Bronchial epithelial cell (primary cell): ENCODE measurements around the gene ZCCHC3. TPM values are rescaled to one million over a fixed set of nuclear protein-coding genes. Genes with fewer than 3 reads are reported as not detected.

Source experiments
- DNase-seq: peaks from one replicate; pipeline ENCODE4 v3.0.0-alpha.2; 2010; ENCODE audit warnings: low read depth
- FAIRE-seq: peaks from 2 replicates; lab custom pipeline; 2011; peaks lifted over from hg19 to GRCh38; lab: Jason Lieb, UNC
- H3K27me3 ChIP-seq: 2 replicates; pipeline ENCODE4 v1.5.1; 2011; ENCODE audit warnings: low read length; ENCODE audit not compliant: control insufficient read depth, insufficient read depth
- H3K36me3 ChIP-seq: 2 replicates; pipeline ENCODE4 v1.5.1; 2011; ENCODE audit warnings: low read length; ENCODE audit not compliant: control insufficient read depth, insufficient read depth
- H3K4me3 ChIP-seq: 2 replicates; pipeline ENCODE4 v1.5.1; 2011; ENCODE audit warnings: mild to moderate bottlenecking, low read depth, low read length, control low read depth
- total RNA-seq: library from RNA; depleted of rRNA; stranded (reverse); fragments of >200 nt; gene quantifications from 2 replicates; pipeline ENCODE4 v1.2.1, GENCODE V29; 2014
- TF ChIP-seq, protein P1 (sequence below): IDR thresholded peaks from 2 replicates; pipeline ENCODE4 v1.5.1; 2011; ENCODE audit warnings: mild to moderate bottlenecking, moderate library complexity, low read length, control low read depth, inconsistent platforms; ENCODE audit not compliant: insufficient read depth, severe bottlenecking

The ZCCHC3 gene
- total RNA-seq, 1 donor from 2014 or later = 9.7 TPM

DNA sequence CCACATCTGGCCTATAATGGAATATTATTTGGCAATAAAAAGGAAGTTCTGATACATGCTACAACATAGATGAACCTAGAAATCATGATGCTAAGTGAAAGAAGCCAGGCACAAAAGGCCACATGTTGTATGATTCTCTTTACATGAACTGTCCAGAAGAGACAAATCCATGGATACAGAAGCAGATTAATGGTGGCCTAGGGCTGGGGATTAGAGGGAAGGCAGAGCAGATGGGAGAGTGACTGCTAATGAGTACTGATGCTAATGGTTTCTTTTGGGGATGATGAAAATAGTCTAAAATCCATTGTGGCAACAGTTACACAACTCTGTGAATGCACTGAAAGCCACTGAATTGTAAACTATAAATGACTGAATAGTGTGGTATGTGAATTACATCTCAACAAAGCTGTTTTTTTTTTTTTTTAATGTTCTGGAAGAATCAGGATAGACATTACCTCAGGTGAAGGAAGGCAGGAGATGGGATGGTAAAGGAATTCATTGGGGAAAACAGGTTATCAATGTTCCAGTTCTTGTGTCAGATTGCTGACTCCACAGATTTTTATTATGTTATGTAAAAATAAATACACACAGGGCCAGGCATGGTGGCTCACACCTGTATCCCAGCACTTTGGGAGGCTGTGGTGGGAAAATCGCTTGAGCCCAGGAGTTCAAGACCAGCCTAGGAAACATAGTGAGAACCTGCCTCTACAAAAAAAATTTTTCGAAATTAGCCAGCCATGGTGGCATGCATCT lies 19.1 kb downstream of the ZCCHC3 start:
- DNase-seq (no peak), FAIRE-seq (no peak)
- no peak overlapping the region for H3K4me3 ChIP-seq
- H3K36me3 ChIP-seq = no peaks in the 10 kb centered on the region
- TF ChIP-seq, protein P1, sequence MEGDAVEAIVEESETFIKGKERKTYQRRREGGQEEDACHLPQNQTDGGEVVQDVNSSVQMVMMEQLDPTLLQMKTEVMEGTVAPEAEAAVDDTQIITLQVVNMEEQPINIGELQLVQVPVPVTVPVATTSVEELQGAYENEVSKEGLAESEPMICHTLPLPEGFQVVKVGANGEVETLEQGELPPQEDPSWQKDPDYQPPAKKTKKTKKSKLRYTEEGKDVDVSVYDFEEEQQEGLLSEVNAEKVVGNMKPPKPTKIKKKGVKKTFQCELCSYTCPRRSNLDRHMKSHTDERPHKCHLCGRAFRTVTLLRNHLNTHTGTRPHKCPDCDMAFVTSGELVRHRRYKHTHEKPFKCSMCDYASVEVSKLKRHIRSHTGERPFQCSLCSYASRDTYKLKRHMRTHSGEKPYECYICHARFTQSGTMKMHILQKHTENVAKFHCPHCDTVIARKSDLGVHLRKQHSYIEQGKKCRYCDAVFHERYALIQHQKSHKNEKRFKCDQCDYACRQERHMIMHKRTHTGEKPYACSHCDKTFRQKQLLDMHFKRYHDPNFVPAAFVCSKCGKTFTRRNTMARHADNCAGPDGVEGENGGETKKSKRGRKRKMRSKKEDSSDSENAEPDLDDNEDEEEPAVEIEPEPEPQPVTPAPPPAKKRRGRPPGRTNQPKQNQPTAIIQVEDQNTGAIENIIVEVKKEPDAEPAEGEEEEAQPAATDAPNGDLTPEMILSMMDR = no peak
- no peaks in the 10 kb centered on the region for H3K27me3 ChIP-seq

DNA sequence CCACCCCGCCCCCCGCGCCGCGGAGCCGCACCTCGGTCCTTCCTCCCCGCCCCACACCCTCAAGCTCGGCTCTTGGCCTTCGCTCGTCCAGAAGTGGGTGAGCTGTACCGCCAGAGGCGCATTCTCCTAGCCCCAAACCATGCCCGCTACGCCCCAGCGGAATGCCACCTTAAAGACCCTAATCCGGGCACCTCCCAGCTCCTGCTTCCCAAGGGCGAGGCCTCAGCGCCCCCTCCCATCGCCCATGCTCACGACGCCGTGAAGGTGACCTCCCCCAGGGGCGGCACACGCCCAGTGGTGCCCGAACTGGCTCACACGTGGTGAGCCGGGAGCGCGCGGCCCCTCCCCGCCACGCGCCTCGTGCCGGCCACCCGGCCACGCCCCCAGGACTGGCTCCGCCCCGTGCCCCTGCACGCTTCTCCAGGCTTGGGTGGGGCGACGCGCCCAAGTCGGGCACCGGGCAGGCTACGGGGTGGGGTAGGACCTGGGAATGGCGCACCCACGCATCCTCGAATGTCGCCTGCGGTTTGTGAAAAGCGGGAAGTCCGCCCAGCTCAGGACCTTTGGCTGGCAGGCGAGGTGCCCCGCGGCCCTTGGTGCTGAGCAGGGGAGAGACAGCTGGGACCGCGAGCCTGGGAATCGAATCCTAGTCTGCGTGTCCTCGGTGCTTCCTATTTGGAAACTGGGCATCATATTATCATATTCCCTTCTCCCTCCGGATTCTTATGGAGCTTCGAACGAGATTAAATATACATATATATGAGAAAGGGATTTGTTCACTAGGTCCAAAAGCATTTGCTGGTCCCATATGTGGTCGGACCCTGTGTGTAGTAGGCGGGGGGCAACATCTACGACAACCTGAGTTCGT lies 27.0 kb downstream of the ZCCHC3 start:
- no peaks in the 10 kb centered on the region for H3K36me3 ChIP-seq
- peak overlapping the region; percentile 67 for H3K4me3 ChIP-seq
- FAIRE-seq = no peak
- peak; percentile 69 for DNase-seq
- no peaks in the 10 kb centered on the region for H3K27me3 ChIP-seq
- TF ChIP-seq, protein P1 = peak; percentile 47

DNA sequence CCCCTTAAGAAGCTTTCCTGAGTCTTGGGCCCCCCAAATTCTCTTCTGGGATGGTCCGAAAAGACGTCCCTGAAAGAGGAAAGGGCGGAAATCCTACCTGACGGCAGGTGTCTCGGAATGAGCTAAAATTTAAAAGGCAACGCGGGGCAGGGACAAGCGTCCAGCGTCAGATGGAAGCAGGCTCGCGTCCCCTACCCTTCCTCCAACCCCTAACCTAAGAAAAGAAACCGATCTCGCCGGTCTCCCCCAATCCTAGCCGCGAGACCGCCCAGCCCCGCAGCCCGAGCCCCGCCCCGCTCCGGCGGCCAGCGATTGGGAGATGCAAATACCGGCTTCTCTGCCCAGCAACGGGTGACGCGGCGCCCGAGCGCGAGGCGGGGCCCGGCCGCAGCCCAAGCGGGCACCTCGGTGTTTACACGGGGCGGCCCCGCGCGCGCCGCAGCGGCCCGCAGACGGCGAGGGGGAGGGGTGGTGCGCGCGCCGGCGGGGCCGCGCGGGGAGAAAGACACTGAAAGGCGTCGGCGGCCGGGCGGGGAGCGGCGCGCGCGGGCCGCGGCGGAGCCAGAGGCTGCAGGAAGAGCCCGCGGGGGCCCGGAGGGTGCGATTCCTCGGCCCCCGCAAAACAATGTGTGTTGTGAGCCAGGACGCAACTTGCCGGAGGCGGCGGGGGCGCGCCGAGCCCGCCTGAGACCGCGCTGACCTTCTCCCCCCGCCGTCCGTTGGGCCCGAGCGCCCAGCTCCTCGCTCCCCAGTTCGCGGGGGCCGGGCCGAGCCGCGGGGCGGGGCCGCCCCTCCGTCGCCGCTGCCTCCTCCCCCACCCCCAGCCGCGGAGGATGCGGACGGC lies 27.9 kb downstream of the ZCCHC3 start, which contains the start of gene SOX12:
SOX12 (plus strand) TSS at position 508 of the 844 bp plus-strand sequence. CDS start 373 bp downstream, outside the sequence.
- TF ChIP-seq, protein P1 = no peak
- DNase-seq = peak; percentile 72
- no peak for FAIRE-seq

DNA sequence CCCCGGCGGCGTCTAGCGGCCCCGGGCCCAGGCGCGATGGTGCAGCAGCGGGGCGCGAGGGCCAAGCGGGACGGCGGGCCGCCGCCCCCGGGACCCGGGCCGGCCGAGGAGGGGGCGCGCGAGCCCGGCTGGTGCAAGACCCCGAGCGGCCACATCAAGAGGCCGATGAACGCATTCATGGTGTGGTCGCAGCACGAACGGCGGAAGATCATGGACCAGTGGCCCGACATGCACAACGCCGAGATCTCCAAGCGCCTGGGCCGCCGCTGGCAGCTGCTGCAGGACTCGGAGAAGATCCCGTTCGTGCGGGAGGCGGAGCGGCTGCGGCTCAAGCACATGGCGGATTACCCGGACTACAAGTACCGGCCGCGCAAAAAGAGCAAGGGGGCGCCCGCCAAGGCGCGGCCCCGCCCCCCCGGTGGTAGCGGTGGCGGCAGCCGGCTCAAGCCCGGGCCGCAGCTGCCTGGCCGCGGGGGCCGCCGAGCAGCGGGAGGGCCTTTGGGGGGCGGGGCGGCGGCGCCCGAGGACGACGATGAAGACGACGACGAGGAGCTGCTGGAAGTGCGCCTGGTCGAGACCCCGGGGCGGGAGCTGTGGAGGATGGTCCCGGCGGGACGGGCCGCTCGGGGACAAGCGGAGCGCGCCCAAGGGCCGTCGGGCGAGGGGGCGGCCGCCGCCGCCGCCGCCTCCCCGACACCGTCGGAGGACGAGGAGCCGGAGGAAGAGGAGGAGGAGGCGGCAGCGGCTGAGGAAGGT lies 28.7 kb downstream of the ZCCHC3 start:
- DNase-seq = no peak
- Histone ChIP-seq H3K36me3 (no peaks in the 10 kb centered on the region), H3K27me3 (no peaks in the 10 kb centered on the region), H3K4me3 (peak overlapping the region; percentile 67)
- TF ChIP-seq, protein P1 = no peak
- FAIRE-seq = no peak

More for the DNA sequence above, 27.9 kb downstream of the ZCCHC3 start, which contains the start of gene SOX12:
- Histone ChIP-seq H3K4me3 (peak within 1 kb of the TSS; percentile 67), H3K27me3 (no peaks in the 10 kb centered on the region), H3K36me3 (no peaks in the 10 kb centered on the region)

DNA sequence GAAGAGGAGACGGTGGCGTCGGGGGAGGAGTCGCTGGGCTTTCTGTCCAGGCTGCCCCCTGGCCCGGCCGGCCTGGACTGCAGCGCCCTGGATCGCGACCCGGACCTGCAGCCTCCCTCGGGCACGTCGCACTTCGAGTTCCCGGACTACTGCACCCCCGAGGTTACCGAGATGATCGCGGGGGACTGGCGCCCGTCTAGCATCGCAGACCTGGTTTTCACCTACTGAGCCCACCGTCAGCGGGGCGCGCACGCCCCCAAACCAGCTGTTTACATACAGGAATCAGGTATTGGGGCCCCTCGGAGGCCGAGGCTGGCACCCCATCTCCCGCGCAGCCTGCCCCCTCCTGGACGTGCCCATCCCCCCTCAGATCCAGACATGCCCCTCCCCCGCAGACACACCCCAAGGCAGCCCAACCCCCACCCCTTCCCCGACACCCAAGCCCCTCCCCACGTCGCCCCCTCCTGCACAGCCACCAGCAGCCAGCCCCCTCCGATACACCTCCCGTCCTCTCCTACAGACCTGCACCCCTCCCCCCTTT lies 29.3 kb downstream of the ZCCHC3 start:
- Histone ChIP-seq H3K36me3 (no peaks in the 10 kb centered on the region), H3K27me3 (no peaks in the 10 kb centered on the region), H3K4me3 (peak overlapping the region; percentile 67)
- FAIRE-seq (no peak), DNase-seq (no peak)
- TF ChIP-seq, protein P1 = no peak
